A549 treated with AZD9567 at 1 μM for 4 hours (cell line): ENCODE results near the gene FEN1. TPM values are rescaled to one million over a fixed set of nuclear protein-coding genes. Genes with fewer than 3 reads are reported as not detected.

Experiments
- total RNA-seq: library from RNA; stranded (reverse); fragments of 200-300 nt; extraction: Qiagen RNA extraction; gene quantifications from 5 replicates; pipeline ENCODE4 v1.2.3, GENCODE V29; 2022; ENCODE audit not compliant: insufficient read depth

The FEN1 gene, protein sequence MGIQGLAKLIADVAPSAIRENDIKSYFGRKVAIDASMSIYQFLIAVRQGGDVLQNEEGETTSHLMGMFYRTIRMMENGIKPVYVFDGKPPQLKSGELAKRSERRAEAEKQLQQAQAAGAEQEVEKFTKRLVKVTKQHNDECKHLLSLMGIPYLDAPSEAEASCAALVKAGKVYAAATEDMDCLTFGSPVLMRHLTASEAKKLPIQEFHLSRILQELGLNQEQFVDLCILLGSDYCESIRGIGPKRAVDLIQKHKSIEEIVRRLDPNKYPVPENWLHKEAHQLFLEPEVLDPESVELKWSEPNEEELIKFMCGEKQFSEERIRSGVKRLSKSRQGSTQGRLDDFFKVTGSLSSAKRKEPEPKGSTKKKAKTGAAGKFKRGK
- total RNA-seq: 85.9 to 107 TPM (median 99.6 TPM) in 5 replicates

DNA sequence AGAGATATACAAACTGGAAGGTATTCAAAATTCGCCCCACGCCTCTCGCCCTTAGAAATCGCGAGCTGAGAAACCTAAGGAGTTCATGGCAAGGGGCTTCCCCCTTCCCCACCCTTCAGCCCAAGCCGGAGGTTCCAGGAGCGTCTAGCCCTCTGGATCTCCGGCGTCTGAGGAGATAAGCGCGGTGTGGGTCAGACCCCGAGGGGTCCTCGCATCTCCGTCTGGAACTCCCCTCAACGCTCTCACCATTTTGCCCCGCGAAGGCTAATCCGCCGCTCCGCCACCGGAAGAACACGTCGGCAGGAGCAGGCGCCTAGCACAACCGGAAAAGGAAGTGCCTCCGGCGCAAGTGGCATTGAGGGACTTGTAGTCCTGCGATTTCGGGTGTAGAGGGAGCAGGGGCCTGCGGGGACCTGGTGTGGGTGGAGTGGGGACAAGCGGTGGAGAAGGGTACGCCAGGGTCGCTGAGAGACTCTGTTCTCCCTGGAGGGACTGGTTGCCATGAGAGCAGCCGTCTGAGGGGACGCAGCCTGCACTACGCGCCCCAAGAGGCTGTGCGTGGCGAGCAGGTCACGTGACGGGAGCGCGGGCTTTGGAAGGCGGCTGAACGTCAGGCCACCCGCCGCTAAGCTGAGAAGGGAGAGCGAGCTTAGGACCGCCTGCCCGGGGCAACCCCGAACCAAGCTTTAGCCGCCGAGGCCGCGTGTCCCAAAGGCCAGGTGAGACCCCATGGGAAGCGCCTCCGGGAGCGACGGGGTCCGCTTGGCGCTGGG lies at the start of gene FEN1, which contains the start of gene TMEM258:
FEN1 (plus strand) TSS at position 602 of the 773 bp plus-strand sequence. CDS start 2,451 bp downstream, outside the sequence.
TMEM258 (minus strand) TSS at position 290 of the 773 bp plus-strand sequence; CDS start at position 249, 41 bp downstream.

DNA sequence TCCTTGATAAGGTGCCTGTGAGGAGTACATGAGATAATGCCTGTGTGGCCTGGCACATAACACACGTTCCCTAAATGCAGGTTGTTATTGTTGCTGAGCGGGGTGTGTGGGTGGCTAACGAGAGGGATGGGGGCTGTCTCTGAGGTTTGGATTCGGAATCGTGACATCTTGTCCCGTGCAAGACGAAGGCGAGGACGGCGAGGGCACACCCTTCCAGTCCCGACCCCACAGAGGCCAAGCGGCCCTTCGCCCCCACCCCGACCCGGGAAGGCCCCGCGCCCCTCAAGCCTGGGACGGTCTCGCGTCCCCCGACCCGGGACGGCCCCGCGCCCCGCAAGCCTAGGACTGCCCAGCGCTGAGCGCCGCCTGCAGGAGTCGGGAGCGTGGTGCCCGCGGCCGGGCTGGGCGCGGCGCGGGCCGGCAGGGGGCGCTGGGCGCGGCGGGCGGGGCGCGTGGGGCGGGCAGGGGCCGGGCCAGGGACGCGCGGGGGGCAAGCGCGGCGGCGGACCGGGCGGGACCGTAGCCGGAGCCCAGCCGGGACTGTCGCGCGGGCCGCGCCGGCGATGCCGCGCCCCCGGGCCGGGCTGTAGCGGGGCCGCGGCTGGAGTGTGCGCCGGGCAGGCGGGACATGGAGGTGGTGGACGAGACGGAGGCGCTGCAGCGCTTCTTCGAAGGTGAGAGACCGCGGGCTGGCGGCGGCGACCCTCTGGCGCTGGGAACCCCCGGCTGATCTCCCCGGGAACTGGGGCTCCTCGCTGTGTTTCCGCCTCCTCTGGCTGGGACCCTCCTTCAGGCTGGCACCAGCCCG lies 40.4 kb upstream of the FEN1 start, which contains the start of gene MYRF:
MYRF (plus strand) TSS at position 520 of the 808 bp plus-strand sequence; CDS start at position 629, 109 bp downstream.

DNA sequence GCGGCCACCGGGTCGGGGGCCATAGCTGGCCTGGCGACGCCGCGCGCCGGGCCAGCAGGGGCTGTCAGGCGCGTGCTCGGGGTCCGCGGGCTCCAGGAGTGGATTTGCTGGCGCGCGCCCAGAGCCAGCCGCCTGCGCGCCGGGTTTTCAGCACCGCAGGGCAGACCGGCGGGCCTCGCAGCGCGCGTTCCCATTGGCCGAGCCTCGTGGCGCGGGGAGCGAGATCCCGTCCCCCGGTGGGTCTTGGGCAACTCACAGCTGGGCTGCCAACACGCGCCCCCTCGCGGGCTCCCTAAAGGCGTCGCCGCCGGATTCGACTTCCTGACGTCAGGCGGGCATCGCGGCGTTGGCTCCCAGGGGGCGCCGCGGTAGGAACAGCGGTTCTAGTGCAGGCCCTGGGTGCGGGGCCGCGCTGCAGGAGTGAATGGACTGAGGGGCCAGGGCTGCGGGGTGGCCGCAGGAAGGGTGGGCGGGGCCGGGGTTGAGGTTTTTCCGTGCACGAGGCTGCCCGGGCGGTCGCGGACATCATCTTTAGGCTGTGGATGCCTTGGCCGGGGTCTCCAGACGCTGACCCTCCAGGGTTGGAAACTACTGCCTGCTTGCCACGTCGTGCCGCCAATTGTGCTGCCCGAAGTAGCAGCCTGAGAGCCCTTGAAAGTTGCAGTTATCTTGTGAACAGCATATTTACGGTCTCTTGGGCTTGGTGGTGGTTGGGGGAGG lies 24.2 kb downstream of the FEN1 start, which contains the start of gene FADS1:
FADS1 (minus strand) TSS at position 268 of the 720 bp plus-strand sequence; CDS start at position 194, 74 bp downstream.

DNA sequence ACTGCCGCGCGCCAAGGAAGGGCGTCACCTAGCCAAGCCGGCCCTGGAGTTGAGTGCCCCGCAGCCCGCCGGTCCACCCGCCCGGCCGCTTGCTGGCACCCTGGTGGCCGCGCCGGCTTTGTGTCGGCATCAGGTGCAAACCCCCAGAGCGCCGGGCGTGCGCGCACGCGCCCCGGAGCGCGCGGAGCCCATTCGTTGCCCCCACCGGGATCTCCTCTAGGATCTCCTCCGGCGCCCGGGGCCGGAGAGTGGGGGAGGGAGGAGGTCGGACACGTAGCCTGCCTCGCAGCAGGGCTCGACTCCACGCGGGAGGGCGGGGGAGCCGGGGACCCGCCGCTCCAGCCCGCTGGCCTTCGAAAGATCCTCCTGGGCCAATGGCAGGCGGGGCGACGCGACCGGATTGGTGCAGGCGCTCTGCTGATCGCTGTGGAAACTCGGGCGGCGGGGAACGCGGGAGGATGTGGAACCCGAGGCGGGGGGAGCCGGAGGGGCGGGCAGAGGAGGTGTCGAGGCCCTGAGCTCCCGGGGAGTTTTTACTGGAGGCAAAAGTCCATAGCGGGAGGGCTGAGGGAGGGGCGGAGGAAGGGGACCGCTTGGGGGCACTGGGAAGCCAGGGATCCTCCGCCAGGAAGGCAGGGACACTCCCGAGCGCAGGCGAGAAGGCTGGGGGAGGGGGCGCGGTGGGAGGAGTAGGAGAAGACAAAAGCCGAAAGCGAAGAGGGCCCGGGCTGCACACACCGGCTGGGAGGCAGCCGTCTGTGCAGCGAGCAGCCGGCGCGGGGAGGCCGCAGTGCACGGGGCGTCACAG lies 35.1 kb downstream of the FEN1 start, which contains the start of gene FADS2:
FADS2 (plus strand) TSS at position 730 of the 808 bp plus-strand sequence. CDS start 91 bp downstream, outside the sequence.

Other genes with a start within 250 kb of the FEN1 start
- gene SYT7, start 211.8 kb upstream of the FEN1 start, total RNA-seq: 0.92 to 1.3 TPM (median 1.2 TPM) in 5 replicates
- gene DAGLA, start 112.5 kb upstream of the FEN1 start, total RNA-seq: 3.7 to 5.6 TPM (median 5.2 TPM) in 5 replicates
- gene MYRF, start 40.3 kb upstream of the FEN1 start, total RNA-seq: 11.9 to 19.0 TPM (median 18.0 TPM) in 5 replicates
- gene TMEM258, start 312 bp upstream of the FEN1 start, total RNA-seq: 215 to 243 TPM (median 228 TPM) in 5 replicates
- gene FADS1, start 24.1 kb downstream of the FEN1 start, total RNA-seq: 178 to 247 TPM (median 209 TPM) in 5 replicates
- 360 to 457 TPM (median 388 TPM) in 5 replicates for gene FADS2, start 35.4 kb downstream of the FEN1 start, total RNA-seq
- 40.2 to 89.4 TPM (median 80.9 TPM) in 5 replicates for gene FADS3, start 98.6 kb downstream of the FEN1 start, total RNA-seq
- 16.3 to 57.5 TPM (median 16.6 TPM) in 5 replicates for gene RAB3IL1, start 124.7 kb downstream of the FEN1 start, total RNA-seq
- gene BEST1, start 157.4 kb downstream of the FEN1 start, total RNA-seq: 1.6 to 7.4 TPM (median 3.2 TPM) in 5 replicates
- gene FTH1, start 174.7 kb downstream of the FEN1 start, total RNA-seq: 10,052 to 20,533 TPM (median 17,915 TPM) in 5 replicates